ENCODE measurements around the gene NUAK2. TPM values are rescaled to one million over a fixed set of nuclear protein-coding genes. Genes with fewer than 3 reads are reported as not detected.
"Not testable (repeated sequence)": the region's sequence is repeated elsewhere in the genome, so short reads cannot be mapped to it uniquely, and the experiment has no call there.

NUAK2 gene
- total RNA-seq, 1 donor from 2014 or later = 140 TPM

DNA sequence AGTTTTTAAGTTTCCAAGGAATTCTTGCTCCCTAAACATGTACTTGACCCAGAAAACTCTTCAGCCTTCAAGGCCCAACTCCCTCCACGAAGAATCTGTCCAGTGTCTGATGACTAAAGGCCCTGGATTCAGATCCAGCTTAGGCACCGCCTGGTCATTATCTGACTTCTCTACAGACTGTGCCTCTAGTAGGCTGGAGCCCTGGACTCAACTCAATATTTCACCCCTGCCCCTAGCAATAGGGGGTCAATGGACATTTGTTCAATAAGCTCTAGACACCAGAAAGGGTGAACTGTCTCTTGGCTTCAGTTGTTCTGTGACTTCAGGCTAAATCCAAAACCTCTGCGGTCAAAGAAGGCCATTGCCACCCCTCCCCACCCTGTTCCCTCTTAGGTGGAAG, 34.5 kb downstream of the NUAK2 start:
- no peaks in the 10 kb centered on the region for H3K36me3 ChIP-seq (ENCODE audit: control insufficient read depth, insufficient read depth, low read length)
- no peak for DNase-seq (ENCODE audit: low read depth)
- TF ChIP-seq, protein P1, sequence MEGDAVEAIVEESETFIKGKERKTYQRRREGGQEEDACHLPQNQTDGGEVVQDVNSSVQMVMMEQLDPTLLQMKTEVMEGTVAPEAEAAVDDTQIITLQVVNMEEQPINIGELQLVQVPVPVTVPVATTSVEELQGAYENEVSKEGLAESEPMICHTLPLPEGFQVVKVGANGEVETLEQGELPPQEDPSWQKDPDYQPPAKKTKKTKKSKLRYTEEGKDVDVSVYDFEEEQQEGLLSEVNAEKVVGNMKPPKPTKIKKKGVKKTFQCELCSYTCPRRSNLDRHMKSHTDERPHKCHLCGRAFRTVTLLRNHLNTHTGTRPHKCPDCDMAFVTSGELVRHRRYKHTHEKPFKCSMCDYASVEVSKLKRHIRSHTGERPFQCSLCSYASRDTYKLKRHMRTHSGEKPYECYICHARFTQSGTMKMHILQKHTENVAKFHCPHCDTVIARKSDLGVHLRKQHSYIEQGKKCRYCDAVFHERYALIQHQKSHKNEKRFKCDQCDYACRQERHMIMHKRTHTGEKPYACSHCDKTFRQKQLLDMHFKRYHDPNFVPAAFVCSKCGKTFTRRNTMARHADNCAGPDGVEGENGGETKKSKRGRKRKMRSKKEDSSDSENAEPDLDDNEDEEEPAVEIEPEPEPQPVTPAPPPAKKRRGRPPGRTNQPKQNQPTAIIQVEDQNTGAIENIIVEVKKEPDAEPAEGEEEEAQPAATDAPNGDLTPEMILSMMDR (IDR thresholded peaks at IDR 0.05; ENCODE audit: insufficient read depth, low read length, poor library complexity, severe bottlenecking) = no peak
- no peak overlapping the region for H3K4me3 ChIP-seq (ENCODE audit: low read depth, low read length)
- no peaks in the 10 kb centered on the region for H3K27me3 ChIP-seq (ENCODE audit: control insufficient read depth, insufficient read depth, low read length)

DNA sequence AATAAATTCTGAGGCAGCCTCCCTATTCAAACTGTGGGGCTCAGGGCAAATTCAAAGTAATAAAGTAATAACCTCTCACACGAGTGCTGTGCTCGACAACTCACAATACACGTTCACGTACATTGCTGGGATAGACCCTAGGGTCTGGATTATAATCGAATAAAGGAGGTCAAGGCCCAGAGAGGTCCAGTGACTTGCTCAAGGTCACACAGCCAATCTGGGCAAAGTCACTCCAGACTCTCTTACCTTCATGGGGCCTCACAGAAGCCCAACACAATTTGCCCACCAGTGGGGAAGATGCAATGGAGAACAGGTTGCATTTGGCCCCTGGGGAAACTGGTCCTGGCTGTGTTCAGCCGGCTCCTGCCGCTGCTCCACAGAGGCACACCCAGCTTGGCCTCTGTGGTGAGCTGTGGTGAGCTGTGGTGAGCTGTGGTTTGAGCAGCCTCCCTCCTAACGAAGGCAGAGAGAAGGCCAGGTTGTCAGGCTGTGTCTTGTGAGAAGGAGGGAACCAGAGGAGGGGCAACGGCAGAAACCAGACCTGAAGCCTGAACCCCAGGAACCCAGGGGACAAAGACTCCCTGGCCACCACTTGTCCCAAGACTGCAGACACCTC, 35.1 kb downstream of the NUAK2 start:
- Histone ChIP-seq H3K27me3 (ENCODE audit: control insufficient read depth, insufficient read depth, low read length) (no peaks in the 10 kb centered on the region), H3K4me3 (ENCODE audit: low read depth, low read length) (no peak overlapping the region), H3K36me3 (ENCODE audit: control insufficient read depth, insufficient read depth, low read length) (no peaks in the 10 kb centered on the region)
- no peak for DNase-seq (ENCODE audit: low read depth)
- TF ChIP-seq, protein P1 (IDR thresholded peaks at IDR 0.05; ENCODE audit: insufficient read depth, low read length, poor library complexity, severe bottlenecking) = no peak

DNA sequence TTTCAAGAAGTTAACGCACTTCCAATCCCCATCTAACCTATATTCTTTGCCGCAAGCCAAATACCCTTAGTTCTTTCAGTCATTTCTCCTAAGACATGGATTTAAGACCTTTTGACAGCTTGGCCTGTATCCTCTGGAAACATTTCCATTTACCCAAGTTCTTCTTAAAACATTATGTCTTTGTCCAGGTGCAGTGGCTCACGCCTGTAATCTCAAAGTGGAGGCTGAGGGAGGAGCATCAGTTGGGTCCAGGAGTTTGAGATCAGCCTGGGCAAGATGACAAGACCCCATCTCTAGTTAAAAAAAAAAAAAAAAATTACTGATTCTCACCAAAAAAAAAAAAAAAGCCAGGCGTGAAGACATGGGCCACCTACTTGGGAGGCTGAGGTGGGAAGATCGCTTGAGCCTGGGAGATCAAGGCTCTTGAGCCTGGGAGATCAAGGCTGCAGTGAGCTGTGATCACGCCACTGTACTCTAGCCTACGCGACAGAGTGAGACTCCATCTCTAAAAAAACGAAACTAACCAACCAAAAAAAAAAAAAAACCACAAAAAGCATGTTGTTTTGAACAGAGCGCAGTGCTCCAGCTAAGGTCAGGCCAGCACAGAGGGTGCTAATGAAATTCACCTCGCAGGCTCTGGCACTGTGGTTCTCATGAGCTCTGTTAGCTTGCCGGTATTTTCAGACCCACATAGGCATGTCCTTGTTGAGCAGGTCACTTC, 36.0 kb downstream of the NUAK2 start:
- no peak for DNase-seq (ENCODE audit: low read depth)
- H3K36me3 ChIP-seq (ENCODE audit: control insufficient read depth, insufficient read depth, low read length) = no peaks in the 10 kb centered on the region
- TF ChIP-seq, protein P1 (IDR thresholded peaks at IDR 0.05; ENCODE audit: insufficient read depth, low read length, poor library complexity, severe bottlenecking) = no peak
- H3K27me3 ChIP-seq (ENCODE audit: control insufficient read depth, insufficient read depth, low read length) = no peaks in the 10 kb centered on the region
- no peak overlapping the region for H3K4me3 ChIP-seq (ENCODE audit: low read depth, low read length)

DNA sequence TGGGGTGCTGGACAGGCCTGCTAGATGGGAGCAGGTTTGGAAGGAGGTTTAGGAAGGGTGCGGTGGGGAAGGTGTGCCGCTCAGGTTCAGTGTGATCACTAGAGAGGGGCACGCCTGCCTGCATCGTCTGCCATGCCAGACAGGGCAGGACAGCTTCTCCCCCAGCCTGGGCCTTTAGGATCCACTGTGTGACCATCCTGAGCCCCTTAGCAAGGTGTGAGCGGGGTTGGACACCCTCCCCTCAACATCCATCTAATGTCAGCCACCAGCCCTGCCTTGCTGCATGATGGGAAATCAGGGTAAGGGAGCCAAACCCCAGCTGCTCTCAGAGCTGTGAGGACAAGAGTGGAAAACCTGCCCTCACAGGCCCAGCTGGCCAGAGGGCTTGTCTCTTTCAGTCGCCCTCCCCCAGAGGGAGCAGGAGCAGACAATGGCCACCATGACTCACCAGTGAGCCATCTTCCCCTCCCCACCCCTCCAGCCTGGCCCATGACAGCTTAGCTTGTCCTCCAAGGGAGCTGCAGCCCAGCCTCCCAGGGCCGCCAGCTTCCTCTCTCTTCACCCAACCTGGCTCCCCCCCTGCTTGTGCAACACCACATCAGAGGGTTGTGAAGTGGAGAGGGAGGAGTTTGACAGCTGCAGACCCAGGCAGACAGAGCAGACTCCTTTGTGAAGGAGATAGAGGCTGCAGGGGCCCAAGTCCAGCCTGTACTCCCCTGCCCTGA, 37.0 kb downstream of the NUAK2 start:
- TF ChIP-seq, protein P1 (IDR thresholded peaks at IDR 0.05; ENCODE audit: insufficient read depth, low read length, poor library complexity, severe bottlenecking) = no peak
- no peaks in the 10 kb centered on the region for H3K27me3 ChIP-seq (ENCODE audit: control insufficient read depth, insufficient read depth, low read length)
- no peak overlapping the region for H3K4me3 ChIP-seq (ENCODE audit: low read depth, low read length)
- H3K36me3 ChIP-seq (ENCODE audit: control insufficient read depth, insufficient read depth, low read length) = no peaks in the 10 kb centered on the region
- peak; percentile 97 for DNase-seq (ENCODE audit: low read depth)

DNA sequence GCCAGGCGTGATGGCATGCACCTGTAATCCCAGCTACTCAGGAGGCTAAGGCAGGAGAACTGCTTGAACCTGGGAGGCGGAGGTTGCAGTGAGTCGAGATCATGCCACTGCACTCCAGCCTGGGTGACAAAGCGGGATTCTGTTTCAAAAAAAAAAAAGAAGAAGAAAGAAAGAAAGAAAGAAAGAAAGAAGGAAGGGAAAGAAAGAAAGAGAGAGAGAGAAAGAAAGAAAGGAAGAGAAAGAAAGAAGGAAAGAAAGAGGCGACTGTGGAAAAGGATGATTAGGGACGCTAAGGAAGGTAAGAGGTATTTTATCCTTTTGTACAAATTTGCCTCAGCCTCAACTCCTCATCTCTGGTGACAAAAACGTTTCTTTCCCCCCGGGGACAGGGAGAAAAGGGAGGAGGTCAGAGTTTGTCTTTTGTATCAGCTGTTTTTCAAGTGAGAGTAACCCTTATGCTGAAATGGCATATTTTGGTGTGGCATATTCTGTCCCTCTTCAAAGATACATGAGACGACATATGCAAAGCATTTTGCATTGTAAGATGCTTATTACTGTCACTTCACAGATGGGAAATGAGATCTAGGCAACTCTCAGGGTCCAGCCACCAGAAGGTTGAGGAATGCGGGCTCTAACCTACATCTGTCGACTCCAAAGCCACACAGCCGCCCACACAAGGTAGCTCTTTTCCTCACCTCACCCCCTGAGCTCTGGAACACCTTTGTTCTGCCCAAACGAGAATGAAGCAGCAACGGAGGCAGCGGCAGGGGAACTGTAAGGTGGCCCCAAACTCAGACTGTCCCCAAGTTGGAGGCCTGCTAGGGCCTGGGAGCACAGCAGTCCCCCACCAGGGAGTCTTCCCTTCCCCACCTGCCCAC, 38.0 kb downstream of the NUAK2 start:
- TF ChIP-seq, protein P1 (IDR thresholded peaks at IDR 0.05; ENCODE audit: insufficient read depth, low read length, poor library complexity, severe bottlenecking) = no peak
- no peaks in the 10 kb centered on the region for H3K36me3 ChIP-seq (ENCODE audit: control insufficient read depth, insufficient read depth, low read length)
- no peak for DNase-seq (ENCODE audit: low read depth)
- no peaks in the 10 kb centered on the region for H3K27me3 ChIP-seq (ENCODE audit: control insufficient read depth, insufficient read depth, low read length)
- no peak overlapping the region for H3K4me3 ChIP-seq (ENCODE audit: low read depth, low read length)

DNA sequence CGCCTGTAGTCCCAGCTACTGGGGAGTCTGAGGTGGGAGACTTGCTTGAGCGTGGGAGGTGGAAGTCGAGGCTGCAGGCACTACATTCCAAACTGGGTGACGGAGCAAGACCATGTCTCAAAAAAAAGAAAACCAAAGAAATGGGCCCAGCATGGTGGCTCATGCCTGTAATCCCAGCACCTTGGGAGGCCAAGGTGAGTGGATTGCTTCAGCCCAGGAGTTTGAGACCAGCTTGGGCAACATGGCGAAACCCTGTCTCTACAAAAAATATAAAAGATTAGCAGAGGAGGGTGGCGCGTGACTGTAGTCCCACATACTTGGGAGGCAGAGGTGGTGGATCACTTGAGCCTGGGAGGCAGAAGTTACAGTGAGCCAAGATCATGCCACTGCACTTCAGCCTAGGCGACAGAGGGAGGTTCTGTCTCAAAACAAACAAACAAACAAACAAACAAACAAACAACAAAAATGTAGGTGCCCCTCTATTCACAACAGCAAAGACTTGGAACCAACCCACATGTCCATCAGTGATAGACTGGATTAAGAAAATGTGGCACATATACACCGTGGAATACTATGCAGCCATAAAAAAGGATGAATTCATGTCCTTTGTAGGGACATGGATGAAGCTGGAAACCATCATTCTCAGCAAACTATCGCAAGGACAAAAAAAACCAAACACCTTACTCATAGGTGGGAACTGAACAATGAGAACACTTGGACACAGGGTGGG, 40.7 kb downstream of the NUAK2 start:
- not testable (repeated sequence) for H3K36me3 ChIP-seq (ENCODE audit: control insufficient read depth, insufficient read depth, low read length)

More for the DNA sequence above, 40.7 kb downstream of the NUAK2 start:
- H3K27me3 ChIP-seq (ENCODE audit: control insufficient read depth, insufficient read depth, low read length); H3K4me3 ChIP-seq (ENCODE audit: low read depth, low read length); DNase-seq (ENCODE audit: low read depth): not testable (repeated sequence)

Measured in kidney epithelial cell (primary cell).